ENCODE measurements around the gene MIDN.

The MIDN gene

GRCh38 chr19:1284293-1284978, 36.1 kb downstream of the MIDN start:
- no peak for DNase-seq

DNA sequence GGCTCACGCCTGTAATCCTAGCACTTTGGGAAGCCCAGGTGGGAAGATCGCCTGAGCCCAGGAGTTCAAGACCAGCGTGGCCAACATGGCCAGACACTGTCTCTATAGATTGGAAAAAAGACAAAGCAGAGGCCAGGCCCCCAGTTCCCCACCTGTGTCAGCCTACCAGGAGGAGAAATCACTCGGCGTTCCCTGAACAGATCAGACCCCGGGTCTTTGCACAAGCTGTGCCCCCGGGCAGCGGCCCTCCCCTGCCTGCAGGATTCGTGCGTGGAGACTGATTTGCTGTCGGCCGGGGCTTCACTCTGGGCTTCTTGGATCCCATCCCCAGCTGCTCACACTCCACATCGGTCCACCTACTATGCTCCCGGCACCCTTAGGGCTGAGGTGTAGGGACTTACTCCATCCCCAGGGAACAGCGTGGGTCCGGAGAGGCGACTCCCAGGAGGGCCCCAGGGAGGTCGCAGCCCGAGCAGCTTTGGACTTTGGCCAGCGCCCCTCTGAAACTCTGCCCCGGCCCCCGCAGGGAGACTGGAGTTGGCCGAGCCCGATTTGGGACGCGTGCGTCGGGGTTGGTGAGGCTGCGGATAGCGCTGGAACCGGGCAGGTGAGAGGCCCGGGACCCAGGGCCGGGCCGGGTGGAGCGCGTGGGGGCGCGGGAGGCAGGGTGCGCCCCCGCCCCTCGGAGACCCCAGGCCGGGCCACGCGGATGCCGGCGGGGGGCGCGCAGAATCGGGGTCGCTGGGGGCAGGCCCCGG, 36.8 kb downstream of the MIDN start:
- no peak for DNase-seq

GRCh38 chr19:1285737-1286360, 37.5 kb downstream of the MIDN start, which contains the start of gene EFNA2:
Gene EFNA2 (plus strand): TSS chr19:1285873. CDS start chr19:1286169, 296 bp downstream.
- no peak for DNase-seq

DNA sequence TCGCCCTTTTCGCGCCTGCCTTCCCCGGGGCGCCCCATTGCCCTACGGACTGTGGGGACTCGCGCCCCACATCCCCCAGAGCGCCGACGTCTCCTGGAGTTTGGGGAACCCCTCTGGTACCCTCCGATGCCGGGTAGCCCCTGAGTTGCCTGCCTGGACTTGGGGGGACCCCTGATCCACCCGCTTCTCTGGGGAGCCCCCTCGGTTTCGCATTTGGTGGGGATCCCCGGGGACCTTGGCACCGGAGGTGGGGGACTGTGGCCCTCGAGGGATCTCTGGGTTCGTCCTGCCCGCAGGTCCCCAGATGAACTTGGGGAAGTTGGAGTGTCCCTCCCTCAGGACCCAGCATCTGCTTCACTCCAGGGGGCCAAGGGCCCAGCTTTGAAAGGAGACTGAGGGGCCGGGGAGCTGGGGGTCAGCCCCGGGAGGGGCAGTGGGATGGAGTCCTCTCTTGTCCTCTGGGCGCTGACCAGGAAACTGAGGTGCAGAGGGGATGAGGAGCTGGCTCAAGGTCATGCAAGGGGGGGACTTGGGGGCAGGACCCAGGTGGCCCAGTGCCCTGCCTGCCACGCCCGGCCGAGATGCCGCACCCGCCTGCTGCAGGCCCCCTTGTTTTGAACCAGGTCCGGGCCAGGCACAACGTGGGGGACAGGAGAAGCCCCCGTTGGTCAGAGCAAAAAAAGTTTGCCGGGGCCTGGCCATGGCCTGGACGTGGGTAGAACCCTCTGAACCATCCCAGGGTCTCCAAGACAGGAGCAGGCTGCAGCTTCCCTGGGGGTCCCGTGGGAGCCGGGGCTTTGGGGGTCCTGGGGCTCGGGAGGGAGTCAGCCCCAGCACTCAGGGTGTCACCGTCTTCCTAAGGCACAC, 38.3 kb downstream of the MIDN start:
- DNase-seq: no peak

DNA sequence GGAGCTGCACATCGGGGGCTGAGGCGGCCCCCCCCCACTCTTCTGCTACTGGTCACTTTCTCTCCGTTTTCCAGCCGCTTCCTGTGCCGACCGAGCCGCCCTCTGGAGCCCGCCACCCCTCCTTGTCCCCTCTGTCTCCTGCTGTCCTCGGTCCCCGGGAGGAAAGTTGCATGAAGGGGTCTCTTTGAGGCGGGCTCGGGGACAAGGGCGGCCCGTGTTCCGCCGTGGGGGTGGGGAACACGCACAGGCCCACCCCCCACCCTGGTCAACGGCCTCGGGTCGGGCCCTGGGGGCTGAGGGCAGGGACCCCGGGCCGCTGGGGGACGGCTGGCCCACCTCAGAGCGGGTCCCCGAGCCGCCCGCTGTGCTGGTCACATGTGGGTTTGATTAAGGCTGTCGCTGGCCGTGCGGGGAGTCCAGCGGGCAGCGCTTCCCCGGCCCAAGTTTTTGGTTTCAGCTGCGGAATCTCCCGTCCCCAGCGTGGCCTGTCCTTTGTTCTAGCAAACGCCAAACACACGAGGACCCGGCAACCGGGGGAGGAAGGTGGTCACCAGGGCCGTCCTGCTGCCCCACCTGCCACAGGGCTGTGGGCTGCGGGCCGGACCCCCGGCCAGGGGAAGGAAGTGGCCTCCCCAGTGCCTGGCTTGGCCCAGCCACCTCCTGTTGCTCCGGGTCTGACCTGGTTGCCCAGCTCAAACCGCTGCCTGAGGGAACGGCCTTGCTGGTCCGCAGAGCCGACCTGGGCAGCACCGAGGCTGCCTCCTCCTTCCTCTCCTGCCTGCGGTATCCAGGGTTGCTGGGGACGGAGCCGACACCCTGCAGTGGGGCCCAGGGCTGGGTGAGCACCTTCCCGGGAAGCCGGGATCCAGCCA, 39.2 kb downstream of the MIDN start:
- DNase-seq: no peak

- no peak for DNase-seq
Observed at GRCh38 chr19:1288226-1288612, 39.8 kb downstream of the MIDN start.

DNA sequence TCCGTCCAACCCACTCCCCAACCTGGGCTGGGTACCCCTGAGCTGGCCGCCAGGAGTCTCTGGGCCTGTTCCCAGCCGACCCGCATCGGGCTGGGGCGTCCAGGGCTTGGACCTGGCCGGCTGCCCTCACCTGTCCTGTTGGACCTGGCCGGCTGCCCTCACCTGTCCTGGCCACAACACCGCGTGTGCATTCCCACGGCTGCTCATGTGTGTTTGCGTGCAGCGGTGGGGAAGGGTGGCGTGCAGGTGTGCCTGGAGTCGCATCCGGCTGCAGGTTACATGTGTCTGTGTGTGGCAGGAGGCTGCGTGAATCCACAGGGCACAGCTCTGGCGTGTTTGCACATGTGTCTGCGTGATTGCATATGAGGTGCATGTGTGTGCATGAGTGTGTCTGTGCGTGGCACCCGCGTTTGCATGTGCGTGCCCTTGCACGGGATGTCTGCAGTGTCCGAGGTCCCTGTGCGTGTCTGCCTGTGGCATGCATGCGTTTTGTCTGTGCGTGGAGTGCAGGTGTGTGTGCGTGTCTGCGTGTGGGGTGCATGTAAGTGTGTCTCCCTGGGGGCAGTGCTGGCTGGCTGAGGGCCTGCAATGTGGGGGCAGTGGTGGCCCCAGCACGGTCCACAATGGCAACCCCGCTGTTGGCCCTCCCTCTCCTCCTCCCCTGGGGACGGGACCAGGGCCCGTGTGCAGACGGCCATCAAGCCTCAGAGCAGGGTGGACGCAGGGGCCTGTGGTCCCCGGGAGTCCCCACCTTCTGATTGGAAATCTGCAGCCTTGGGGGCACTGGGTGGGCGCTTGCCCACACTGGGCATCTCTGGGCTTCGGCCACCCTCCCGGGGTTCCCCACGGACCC, 40.7 kb downstream of the MIDN start:
- DNase-seq: no peak

DNA sequence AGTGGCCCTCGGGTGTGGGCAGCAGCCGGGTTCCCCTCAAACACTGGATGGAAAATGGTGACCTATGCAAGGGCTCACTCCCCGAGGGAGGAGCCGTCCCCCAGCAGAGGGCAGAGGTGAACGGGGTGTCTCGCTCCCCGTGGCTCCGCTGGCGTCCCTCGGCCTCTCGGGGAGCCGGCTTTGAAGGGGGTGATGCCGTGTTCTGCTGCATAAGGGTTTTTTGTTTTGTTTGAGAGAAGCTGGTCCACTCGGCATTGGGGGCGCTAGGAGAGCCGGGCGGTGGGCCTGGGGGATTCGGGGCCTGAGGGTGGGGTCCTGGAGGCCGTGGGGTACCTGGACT, 41.3 kb downstream of the MIDN start:
- DNase-seq: no peak

- DNase-seq: no peak
Observed at GRCh38 chr19:1290196-1290702, 41.9 kb downstream of the MIDN start.

- DNase-seq: no peak
Observed at GRCh38 chr19:1290703-1291651, 42.6 kb downstream of the MIDN start.

DNA sequence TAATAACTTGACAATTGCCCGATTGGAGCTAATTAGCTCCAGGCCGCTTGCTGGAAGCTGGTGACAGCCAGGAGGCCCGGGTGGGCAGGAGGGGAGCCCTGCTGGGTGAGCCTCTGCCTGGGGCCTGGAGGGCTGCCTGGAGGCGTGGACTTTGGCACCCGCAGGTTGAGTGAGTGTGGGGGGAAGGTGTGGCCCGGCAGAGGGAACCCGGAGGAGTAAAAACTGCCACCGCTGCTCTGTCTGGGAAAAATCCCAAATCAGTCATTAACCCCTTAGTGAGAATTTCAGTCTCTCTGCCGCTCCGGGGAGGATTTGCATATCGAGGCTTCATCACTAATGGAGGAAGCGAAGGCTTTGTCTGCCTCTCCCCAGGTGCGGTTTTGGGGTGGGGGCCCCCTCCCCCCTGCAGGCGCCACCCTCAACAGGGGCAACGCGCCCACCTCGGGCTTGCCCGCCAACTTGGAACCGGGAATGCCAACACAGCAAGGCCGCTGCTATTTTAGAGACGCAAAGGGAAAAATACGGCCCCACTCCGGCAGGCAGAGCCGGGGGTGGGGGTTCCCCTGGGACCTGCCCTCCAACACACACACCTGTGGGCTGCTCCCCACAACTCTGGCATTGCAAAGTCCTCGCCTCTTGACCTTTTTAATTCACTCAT, 43.5 kb downstream of the MIDN start:
- DNase-seq: no peak

DNA sequence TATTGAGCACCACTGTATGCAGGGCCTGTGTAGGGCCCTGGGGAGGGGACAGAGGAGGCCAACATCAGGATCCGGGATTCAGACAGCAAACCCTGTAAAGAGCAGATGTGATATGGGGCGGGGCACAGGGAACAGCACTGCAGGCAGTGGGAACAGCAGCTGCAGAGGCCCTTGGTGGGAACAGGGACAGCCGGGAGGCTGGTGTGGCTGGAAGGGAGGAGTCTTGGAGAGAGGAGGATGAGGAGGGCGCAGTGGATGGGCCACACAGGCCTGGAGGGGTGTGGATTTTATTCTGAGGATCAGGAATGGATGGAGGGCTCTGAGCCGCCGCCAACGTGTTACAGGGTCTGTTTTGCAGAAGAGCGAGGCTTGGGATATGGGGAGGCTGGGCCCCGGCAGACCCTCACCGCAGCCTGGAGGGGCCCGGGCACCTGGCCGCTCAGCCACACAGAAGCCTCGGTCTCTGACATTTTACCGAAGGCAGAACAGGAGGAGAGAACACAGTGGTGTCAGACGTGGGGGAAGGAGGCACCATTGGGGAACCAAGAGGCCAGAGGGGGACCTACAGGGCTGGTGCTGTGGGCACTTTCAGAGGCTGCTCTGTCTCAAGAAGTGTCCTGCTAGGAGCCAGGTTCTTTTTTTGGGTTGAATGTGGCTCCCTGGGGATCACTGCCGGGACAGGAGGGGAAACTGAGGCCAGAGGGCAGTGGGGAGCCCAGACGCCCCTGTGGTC, 44.2 kb downstream of the MIDN start:
- no peak for DNase-seq

DNA sequence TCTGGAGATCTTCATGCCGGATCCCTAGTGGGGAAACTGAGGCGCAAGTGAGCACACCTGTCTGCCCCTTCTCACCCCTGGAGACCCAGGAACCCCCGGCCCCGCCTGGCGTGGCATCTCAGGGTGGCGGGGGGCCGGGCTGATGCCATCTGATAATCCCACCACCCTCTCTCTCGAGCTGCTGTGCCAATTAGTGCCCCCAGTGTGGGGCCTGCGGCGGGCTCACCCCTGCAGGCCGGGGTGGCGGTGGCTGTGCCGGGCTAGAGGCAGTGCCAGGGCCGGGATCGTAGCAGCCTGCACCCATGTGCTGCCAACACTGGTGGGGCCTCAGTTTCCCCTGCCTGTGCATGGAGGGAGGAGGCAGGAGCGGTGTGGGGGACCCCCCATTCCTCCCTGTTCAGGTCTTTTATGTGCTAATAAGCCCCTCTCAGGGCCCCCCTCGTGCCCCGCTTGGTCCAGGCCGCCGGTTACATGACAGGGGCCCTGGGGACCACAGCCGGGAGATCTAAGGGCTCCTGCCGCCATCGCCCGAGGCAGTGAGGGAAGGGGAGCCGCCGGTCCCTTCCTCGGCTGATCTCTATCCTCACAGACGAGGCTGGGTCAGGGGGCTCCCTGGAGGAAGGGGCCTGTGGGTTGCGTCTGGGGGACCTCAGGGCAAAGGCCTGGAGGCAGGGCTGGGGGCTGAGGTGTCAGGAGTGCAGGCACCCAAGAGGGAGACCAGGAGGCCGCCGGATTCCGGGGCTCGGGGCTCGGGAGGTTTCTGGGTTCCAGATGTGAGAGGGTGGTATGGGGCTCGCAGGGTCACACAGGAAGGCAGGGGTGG, 45.6 kb downstream of the MIDN start:
- DNase-seq: no peak

GRCh38 chr19:1294688-1295087, 46.3 kb downstream of the MIDN start:
- DNase-seq: no peak

DNA sequence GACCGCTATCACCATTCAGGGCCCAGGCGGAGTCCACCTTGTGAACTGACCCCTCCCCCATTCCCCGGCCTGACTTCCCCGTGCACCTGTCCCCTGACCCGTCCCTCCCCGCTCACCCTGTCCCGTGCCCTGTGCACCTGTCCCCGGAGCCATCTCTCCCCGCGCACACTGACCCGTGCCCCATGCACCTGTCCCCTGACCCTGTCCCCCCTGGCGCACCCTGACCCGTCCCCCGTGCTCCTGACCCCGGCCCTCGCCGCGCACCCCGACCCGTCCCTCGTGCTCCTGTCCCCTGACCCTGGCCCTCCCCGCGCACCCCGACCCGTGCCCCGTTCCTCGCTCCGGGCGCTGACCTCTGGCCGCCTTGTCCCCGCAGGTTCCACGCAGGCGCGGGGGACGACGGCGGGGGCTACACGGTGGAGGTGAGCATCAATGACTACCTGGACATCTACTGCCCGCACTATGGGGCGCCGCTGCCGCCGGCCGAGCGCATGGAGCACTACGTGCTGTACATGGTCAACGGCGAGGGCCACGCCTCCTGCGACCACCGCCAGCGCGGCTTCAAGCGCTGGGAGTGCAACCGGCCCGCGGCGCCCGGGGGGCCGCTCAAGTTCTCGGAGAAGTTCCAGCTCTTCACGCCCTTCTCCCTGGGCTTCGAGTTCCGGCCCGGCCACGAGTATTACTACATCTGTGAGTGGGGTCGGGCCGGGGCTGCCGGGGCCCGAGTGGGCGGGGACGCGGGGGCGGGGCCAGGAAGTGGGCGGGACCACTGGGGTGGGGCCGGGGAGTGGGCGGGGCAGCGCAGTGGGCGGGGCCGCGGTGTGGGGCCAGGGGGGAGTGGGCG, 47.0 kb downstream of the MIDN start:
- DNase-seq: no peak

GRCh38 chr19:1296078-1296477, 47.7 kb downstream of the MIDN start:
- DNase-seq: no peak
